Endothelial cell of umbilical vein (primary cell): ENCODE data around the gene RNF43. TPM values are rescaled to one million over a fixed set of nuclear protein-coding genes. Genes with fewer than 3 reads are reported as not detected.

ENCODE experiments used
- BruUV-seq: library from RNA; stranded (reverse); fragments of 400-500 nt; replicated peaks from 2 replicates; lab custom pipeline; 2021; lab: Mats Ljungman, UMichigan
- CTCF ChIA-PET: fragments of 300-600, 350-600 bp; sonication (Branson Sonifier 250); formaldehyde crosslinking; loops from one replicate; lab custom pipeline; 2021; ENCODE audit warnings: antibody characterized with exemption, inconsistent platforms; lab: Charles Lee
- POLR2A ChIA-PET: fragments of 300-600, 350-600 bp; sonication (Branson Sonifier 250); formaldehyde crosslinking; loops from one replicate; lab custom pipeline; 2021; ENCODE audit warnings: antibody characterized with exemption, inconsistent platforms; lab: Charles Lee
- DNase-seq: peaks from one replicate; pipeline ENCODE4 v3.0.0-alpha.2; 2011; ENCODE audit warnings: low read depth, low spot score
- FAIRE-seq: peaks from 2 replicates; lab custom pipeline; 2011; peaks lifted over from hg19 to GRCh38; lab: Jason Lieb, UNC
- H2AFZ ChIP-seq: 2 replicates; pipeline ENCODE4 v1.6.0; 2012; ENCODE audit warnings: low read depth, low read length, control low read depth, inconsistent platforms
- H3K27ac ChIP-seq: 2 replicates; pipeline ENCODE4 v1.5.1; 2011; ENCODE audit warnings: low read depth, mild to moderate bottlenecking, control low read depth, low read length, moderate library complexity; ENCODE audit not compliant: insufficient read depth
- H3K27me3 ChIP-seq, 2 experiments: 2 replicates each; pipeline versions ENCODE4 v1.6.0 to v1.6.1; 2011; ENCODE audit warnings: low read length in 2 of 2, mixed read lengths in 1 of 2; ENCODE audit not compliant: control insufficient read depth in 2 of 2, insufficient read depth in 2 of 2
- H3K36me3 ChIP-seq, 2 experiments: 2 replicates in 1 of 2; 3 replicates in 1 of 2; pipeline ENCODE4 v1.5.1; 2011; ENCODE audit warnings: low read length in 2 of 2, mild to moderate bottlenecking in 1 of 2, moderate library complexity in 1 of 2; ENCODE audit not compliant: control insufficient read depth in 2 of 2, insufficient read depth in 2 of 2; ENCODE audit errors: extremely low read depth in 1 of 2
- H3K4me1 ChIP-seq: 3 replicates; pipeline ENCODE4 v1.5.1; 2011; ENCODE audit warnings: mild to moderate bottlenecking, low read length; ENCODE audit not compliant: control insufficient read depth, insufficient read depth; ENCODE audit errors: extremely low read depth
- H3K4me2 ChIP-seq: 2 replicates; pipeline ENCODE4 v1.6.1; 2011; ENCODE audit warnings: low read length, control low read depth, mixed read lengths; ENCODE audit not compliant: insufficient read depth
- H3K4me3 ChIP-seq, 3 experiments: fragments of 200-600 bp in 1 of 3; sonication (generic), shearing (Covaris generic) in 1 of 3; replicated peaks in 1 of 3; 2 replicates each; pipeline ENCODE4 v1.5.1; 2011 to 2016; ENCODE audit warnings: control low read depth in 3 of 3, low read length in 3 of 3, mild to moderate bottlenecking in 2 of 3, inconsistent platforms in 1 of 3, low read depth in 1 of 3, moderate library complexity in 1 of 3; ENCODE audit not compliant: insufficient read depth in 1 of 3
- H3K79me2 ChIP-seq: 2 replicates; pipeline ENCODE4 v1.6.0; 2012; ENCODE audit warnings: low read length, inconsistent platforms; ENCODE audit not compliant: control insufficient read depth, insufficient read depth
- H3K9ac ChIP-seq: replicated peaks from 2 replicates; pipeline ENCODE3; 2011; ENCODE audit warnings: low read length, control low read depth; ENCODE audit not compliant: insufficient read depth; ENCODE audit errors: extremely low read depth
- H3K9me1 ChIP-seq: replicated peaks from 3 replicates; pipeline ENCODE4 v1.6.0; 2011; ENCODE audit warnings: mild to moderate bottlenecking, low read length; ENCODE audit not compliant: control insufficient read depth, insufficient read depth; ENCODE audit errors: extremely low read depth
- H3K9me3 ChIP-seq: replicated peaks from 2 replicates; pipeline ENCODE4 v1.5.1; 2012; ENCODE audit warnings: low read length, inconsistent platforms; ENCODE audit not compliant: control insufficient read depth, insufficient read depth
- H4K20me1 ChIP-seq: replicated peaks from 2 replicates; pipeline ENCODE3; 2011; ENCODE audit warnings: mild to moderate bottlenecking, low read length; ENCODE audit not compliant: control insufficient read depth, insufficient read depth; ENCODE audit errors: extremely low read depth
- CTCF ChIP-seq, 2 donors: IDR thresholded peaks; 1 replicate in 1 of 2; 2 replicates in 1 of 2; pipeline ENCODE4 v1.5.1; 2011; ENCODE audit warnings: low read length in 2 of 2, mild to moderate bottlenecking in 2 of 2, moderate library complexity in 2 of 2, control low read depth in 1 of 2, inconsistent platforms in 1 of 2, low read depth in 1 of 2; ENCODE audit not compliant: insufficient read depth in 1 of 2; ENCODE audit errors: extremely low read depth in 1 of 2
- EZH2 ChIP-seq: IDR thresholded peaks from 2 replicates; pipeline ENCODE4 v1.6.1; 2012; ENCODE audit warnings: borderline replicate concordance, low read depth, mild to moderate bottlenecking, moderate library complexity, low read length, inconsistent platforms; ENCODE audit not compliant: severe bottlenecking
- FOS ChIP-seq: IDR thresholded peaks from 2 replicates; pipeline ENCODE4 v1.6.1; 2011; ENCODE audit warnings: mild to moderate bottlenecking, low read length, moderate library complexity, borderline replicate concordance; ENCODE audit not compliant: insufficient read depth
- GATA2 ChIP-seq: IDR thresholded peaks from 2 replicates; pipeline ENCODE4 v1.7.0; 2011; ENCODE audit warnings: low read depth, mild to moderate bottlenecking, moderate library complexity, mixed read lengths, low read length; ENCODE audit not compliant: insufficient read length, insufficient read depth
- JUN ChIP-seq: IDR thresholded peaks from 2 replicates; pipeline ENCODE4 v1.6.1; 2011; ENCODE audit warnings: borderline replicate concordance, low read depth; ENCODE audit not compliant: insufficient read length, insufficient read depth
- MAX ChIP-seq: IDR thresholded peaks from 2 replicates; pipeline ENCODE4 v1.6.1; 2011; ENCODE audit not compliant: insufficient read depth, insufficient read length
- MYC ChIP-seq: IDR thresholded peaks from one replicate; pipeline ENCODE4 v1.6.1; 2011; ENCODE audit warnings: mild to moderate bottlenecking, low read depth, low read length
- POLR2A ChIP-seq: IDR thresholded peaks from 2 replicates; pipeline ENCODE4 v1.6.1; 2012; ENCODE audit warnings: low read depth, mild to moderate bottlenecking, control low read depth, low read length
- POLR2AphosphoS5 ChIP-seq: IDR thresholded peaks from 2 replicates; pipeline ENCODE4 v1.6.1; 2012; ENCODE audit warnings: low read depth, mild to moderate bottlenecking, control low read depth, low read length, moderate library complexity; ENCODE audit not compliant: insufficient read depth
- dilution Hi-C: fragments of 300-500 bp; cut with MboI; formaldehyde crosslinking; loops from one replicate; pipeline ENCODE4 v1.15.0; 2019; ENCODE audit warnings: low sequenced_read_pairs; ENCODE audit not compliant: extremely low pct_ligation_motif_present
- intact Hi-C: fragments of 100-400 bp; cut with micrococcal nuclease; formaldehyde crosslinking; loops from one replicate; pipeline ENCODE4 v1.10.0; 2022
- polyA plus RNA-seq, 4 experiments: library from polyadenylated mRNA; depleted of rRNA in 3 of 4; stranded (reverse) in 3 of 4; unstranded in 1 of 4; fragments of >200 nt; gene quantifications; 2 replicates each; pipeline versions ENCODE4 v1.2.1 to v1.2.3, GENCODE V29; 2011 to 2012; ENCODE audit warnings: missing spikeins in 1 of 4
- total RNA-seq: library from RNA; stranded (reverse); gene quantifications from 2 replicates; pipeline ENCODE4 v1.2.3, GENCODE V29; 2021

The RNF43 gene
- total and polyA plus RNA-seq, 2 donors (not counting 3 experiments of a cell fraction or from before 2014, with no cell fraction given), result not detected

- dilution Hi-C loops (no loop called here), intact Hi-C loops (no loop called here)
- H3K9me3 ChIP-seq, result no peaks in the 10 kb centered on the region
- H4K20me1 ChIP-seq, result no peaks in the 10 kb centered on the region
- H3K4me2 ChIP-seq, result no peak overlapping the region
- H2AFZ ChIP-seq, result no peak overlapping the region
- H3K79me2 ChIP-seq, result no peaks in the 10 kb centered on the region
- H3K36me3 ChIP-seq, result no peaks in the 10 kb centered on the region
- POLR2A ChIA-PET, result no interaction called here
- H3K9ac ChIP-seq, result no peak overlapping the region
- FAIRE-seq (no peak), DNase-seq (no peak)
- no TSS peak for BruUV-seq
- TF ChIP-seq POLR2A (no peak), CTCF (IDR thresholded peaks at IDR 0.05; ENCODE audit: extremely low read depth in 1 of 2, insufficient read depth in 1 of 2, low read depth in 1 of 2, low read length in 2 of 2) (no peak), EZH2 (no peak), POLR2AphosphoS5 (no peak), JUN (no peak), FOS (no peak), MAX (no peak), GATA2 (no peak), MYC (no peak)
- peaks cover 2 to 29% of the 10 kb centered on the region in 2 experiments for H3K27me3 ChIP-seq
- H3K4me3 ChIP-seq, result no peak overlapping the region
- CTCF ChIA-PET, result interaction anchor here (0.5 to 1.2 kb wide), 2 partner anchors 46 to 69 kb away, joined by 3 read pairs; no protein-coding TSS in a partner anchor
- H3K27ac ChIP-seq, result no peak overlapping the region
- no peaks in the 10 kb centered on the region for H3K4me1 ChIP-seq
- H3K9me1 ChIP-seq, result no peaks in the 10 kb centered on the region
These were observed 17.4 kb downstream of the RNF43 start for GRCh38 chr17:58399974-58400373.
